ENCODE measurements around the gene ITGA7.

ITGA7 gene

GRCh38 chr12:55707841-55708694, at the start of gene ITGA7:
TSS of gene ITGA7 (minus strand) at chr12:55707904. CDS start at chr12:55707682, 222 bp downstream.
- H3K27me3 ChIP-seq (ENCODE audit: insufficient read depth, low read length) = peaks cover 34% of the 10 kb centered on the region
- H3K36me3 ChIP-seq (ENCODE audit: insufficient read depth, low read depth, low read length) = no peaks in the 10 kb centered on the region
- H3K9me3 ChIP-seq (ENCODE audit: insufficient read depth, low read depth, low read length) = no peaks in the 10 kb centered on the region
- peaks cover 26% of the 10 kb centered on the region for H3K4me1 ChIP-seq (ENCODE audit: insufficient read depth, low read length)
- peak within 1 kb of the TSS; percentile 84 for H3K9ac ChIP-seq (ENCODE audit: low read depth, low read length)
- H3K27ac ChIP-seq (ENCODE audit: low read length) = no peak within 1 kb of the TSS
- H3K4me3 ChIP-seq (ENCODE audit: low read length) = peak within 1 kb of the TSS; percentile 92

- H3K36me3 ChIP-seq (ENCODE audit: insufficient read depth, low read depth, low read length) = peaks cover 85% of the 10 kb centered on the region
- H3K27me3 ChIP-seq (ENCODE audit: insufficient read depth, low read length) = no peaks in the 10 kb centered on the region
- H3K4me1 ChIP-seq (ENCODE audit: insufficient read depth, low read length) = no peaks in the 10 kb centered on the region
- no peak overlapping the region for H3K27ac ChIP-seq (ENCODE audit: low read length)
- no peak overlapping the region for H3K4me3 ChIP-seq (ENCODE audit: low read length)
- no peak overlapping the region for H3K9ac ChIP-seq (ENCODE audit: low read depth, low read length)
- H3K9me3 ChIP-seq (ENCODE audit: insufficient read depth, low read depth, low read length) = no peaks in the 10 kb centered on the region
These were observed 47.5 kb upstream of the ITGA7 start for GRCh38 chr12:55755246-55755645.

DNA sequence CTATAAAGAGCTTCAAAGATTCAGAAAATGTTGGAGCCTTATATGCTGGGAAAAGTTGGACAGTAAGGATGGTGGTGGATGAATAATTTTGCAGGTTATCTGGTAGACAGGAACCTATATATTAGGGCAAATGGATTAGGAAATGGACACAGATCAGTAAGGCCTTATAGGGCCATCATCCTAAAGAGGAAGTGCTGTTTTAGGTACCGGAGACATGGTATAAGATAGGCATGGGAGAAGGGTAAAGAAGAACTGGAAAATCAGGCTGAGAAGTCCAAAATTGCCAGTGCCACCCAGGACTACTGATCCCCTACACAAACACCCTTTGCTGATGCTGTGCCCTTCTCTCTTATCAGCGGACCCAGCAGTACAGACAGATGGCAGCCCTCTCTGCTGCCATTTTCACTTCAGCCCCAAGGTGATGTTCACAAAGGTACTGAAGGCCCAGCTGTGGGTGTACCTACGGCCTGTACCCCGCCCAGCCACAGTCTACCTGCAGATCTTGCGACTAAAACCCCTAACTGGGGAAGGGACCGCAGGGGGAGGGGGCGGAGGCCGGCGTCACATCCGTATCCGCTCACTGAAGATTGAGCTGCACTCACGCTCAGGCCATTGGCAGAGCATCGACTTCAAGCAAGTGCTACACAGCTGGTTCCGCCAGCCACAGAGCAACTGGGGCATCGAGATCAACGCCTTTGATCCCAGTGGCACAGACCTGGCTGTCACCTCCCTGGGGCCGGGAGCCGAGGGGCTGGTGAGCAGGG, 40.7 kb upstream of the ITGA7 start:
- Histone ChIP-seq H3K4me3 (ENCODE audit: low read length) (no peak overlapping the region), H3K27me3 (ENCODE audit: insufficient read depth, low read length) (no peaks in the 10 kb centered on the region), H3K4me1 (ENCODE audit: insufficient read depth, low read length) (peaks cover 31% of the 10 kb centered on the region), H3K9me3 (ENCODE audit: insufficient read depth, low read depth, low read length) (no peaks in the 10 kb centered on the region), H3K27ac (ENCODE audit: low read length) (no peak overlapping the region), H3K36me3 (ENCODE audit: insufficient read depth, low read depth, low read length) (peaks cover 62% of the 10 kb centered on the region), H3K9ac (ENCODE audit: low read depth, low read length) (no peak overlapping the region)

DNA sequence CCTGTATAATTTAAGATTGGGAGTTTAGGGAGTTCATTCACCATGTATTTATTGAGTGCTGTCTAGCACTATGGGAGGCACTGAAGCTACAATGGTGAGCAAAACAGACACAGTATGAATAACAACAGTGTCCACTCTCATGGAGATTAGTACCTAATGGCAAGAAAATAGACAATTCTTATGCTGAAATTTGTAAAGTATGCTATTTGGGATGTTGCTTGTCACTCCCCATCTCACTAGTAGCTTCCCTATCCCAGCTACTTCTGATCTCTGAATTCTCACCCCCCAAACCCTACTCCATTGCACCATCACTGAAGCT, 39.2 kb upstream of the ITGA7 start:
- H3K4me1 ChIP-seq (ENCODE audit: insufficient read depth, low read length) = peaks cover 34% of the 10 kb centered on the region
- peak overlapping the region; percentile 99 for H3K4me3 ChIP-seq (ENCODE audit: low read length)
- no peaks in the 10 kb centered on the region; the same call in 1 of the 2 replicates for H3K27me3 ChIP-seq (ENCODE audit: insufficient read depth, low read length)
- no peak overlapping the region for H3K27ac ChIP-seq (ENCODE audit: low read length)
- H3K36me3 ChIP-seq (ENCODE audit: insufficient read depth, low read depth, low read length) = peaks cover 48% of the 10 kb centered on the region
- H3K9me3 ChIP-seq (ENCODE audit: insufficient read depth, low read depth, low read length) = no peaks in the 10 kb centered on the region
- peak overlapping the region; percentile 90 for H3K9ac ChIP-seq (ENCODE audit: low read depth, low read length)

DNA sequence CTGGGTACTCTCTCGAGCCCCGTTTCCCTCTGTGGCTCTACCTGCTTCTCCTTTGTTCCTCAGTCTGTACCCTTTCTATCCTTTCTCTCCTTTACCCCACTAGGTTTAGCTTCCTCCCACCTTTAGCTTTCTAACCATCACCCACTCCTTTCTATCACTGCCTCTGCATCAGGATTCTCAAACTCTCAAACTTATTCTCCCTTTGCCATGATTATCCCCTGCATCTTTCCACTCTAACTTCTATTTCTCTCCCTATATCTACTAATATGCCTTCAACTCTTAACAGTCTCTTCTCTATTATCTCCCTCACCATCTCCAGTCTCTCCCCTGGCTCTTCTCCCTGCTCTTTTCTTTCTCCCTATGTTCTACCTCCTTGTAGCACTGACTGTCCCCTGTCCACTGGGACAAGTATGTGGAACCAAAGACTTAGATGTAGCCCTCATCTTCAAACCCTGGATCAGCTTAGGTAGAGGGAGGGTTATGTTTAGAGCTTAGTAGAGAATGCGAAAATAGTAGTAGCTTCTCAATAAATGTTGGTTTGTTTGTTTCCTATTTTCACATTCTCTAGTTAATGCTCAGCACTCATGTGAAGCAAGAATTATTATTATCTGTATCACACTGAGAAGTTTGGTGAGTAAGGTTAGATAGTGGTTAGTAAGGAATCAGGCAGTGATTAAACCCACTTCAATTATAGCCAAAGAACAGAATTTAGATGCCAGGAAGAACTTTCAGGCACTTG, 38.6 kb upstream of the ITGA7 start:
- H3K4me1 ChIP-seq (ENCODE audit: insufficient read depth, low read length) = peaks cover 36% of the 10 kb centered on the region
- peak overlapping the region; percentile 90 for H3K9ac ChIP-seq (ENCODE audit: low read depth, low read length)
- H3K9me3 ChIP-seq (ENCODE audit: insufficient read depth, low read depth, low read length) = no peaks in the 10 kb centered on the region
- peak overlapping the region; percentile 86 for H3K27ac ChIP-seq (ENCODE audit: low read length)
- H3K27me3 ChIP-seq (ENCODE audit: insufficient read depth, low read length) = no peaks in the 10 kb centered on the region; the same call in 1 of the 2 replicates
- peaks cover 43% of the 10 kb centered on the region for H3K36me3 ChIP-seq (ENCODE audit: insufficient read depth, low read depth, low read length)
- H3K4me3 ChIP-seq (ENCODE audit: low read length) = peak overlapping the region; percentile 99

DNA sequence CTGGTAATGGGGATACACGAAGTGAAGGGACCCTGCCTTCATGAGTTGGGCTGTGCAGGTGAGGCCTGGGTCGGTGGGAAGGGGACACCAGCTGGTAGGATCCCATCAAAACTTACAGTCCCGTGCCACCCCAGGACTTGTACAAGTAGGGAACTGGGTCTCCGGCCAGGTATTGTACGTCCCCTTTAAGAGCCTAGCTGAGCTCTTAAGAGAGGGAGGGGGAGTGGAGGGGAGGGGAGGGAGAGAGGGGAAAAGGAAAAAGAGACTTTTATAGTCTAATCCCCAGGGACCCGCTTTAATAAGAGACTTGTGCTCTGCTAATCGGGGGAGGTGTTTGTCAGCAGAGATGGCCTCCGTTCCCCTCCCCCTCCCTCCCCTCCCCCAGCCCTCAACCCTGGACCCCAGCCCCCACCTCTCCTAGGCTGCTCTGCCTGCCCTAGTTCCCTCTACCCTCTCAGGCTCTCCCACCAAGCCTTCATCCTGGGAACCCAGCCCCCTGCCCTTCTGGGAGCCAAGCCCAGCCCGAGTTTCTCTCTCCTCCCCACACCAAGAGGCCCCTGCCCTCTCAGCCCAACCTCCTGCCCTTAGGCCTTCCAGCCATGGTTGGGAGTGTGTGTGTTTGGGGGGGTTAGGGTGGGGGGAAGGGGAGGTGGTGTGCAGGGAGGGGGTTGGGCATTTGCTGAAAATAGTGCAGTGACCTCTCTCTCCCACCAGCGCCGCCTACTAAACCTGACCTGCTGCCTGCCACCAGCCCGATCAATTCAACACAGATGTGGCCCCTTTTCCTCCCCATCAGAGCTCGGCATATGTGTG, 37.9 kb upstream of the ITGA7 start:
- Histone ChIP-seq H3K9me3 (ENCODE audit: insufficient read depth, low read depth, low read length) (no peaks in the 10 kb centered on the region), H3K27me3 (ENCODE audit: insufficient read depth, low read length) (no peaks in the 10 kb centered on the region; the same call in 1 of the 2 replicates), H3K9ac (ENCODE audit: low read depth, low read length) (peak overlapping the region; percentile 90), H3K36me3 (ENCODE audit: insufficient read depth, low read depth, low read length) (peaks cover 35% of the 10 kb centered on the region), H3K27ac (ENCODE audit: low read length) (peak overlapping the region; percentile 88), H3K4me3 (ENCODE audit: low read length) (peak overlapping the region; percentile 99), H3K4me1 (ENCODE audit: insufficient read depth, low read length) (peaks cover 36% of the 10 kb centered on the region)

GRCh38 chr12:55744340-55745030, 36.8 kb upstream of the ITGA7 start:
- Histone ChIP-seq H3K9ac (ENCODE audit: low read depth, low read length) (peak overlapping the region; percentile 90), H3K36me3 (ENCODE audit: insufficient read depth, low read depth, low read length) (peaks cover 24% of the 10 kb centered on the region), H3K27me3 (ENCODE audit: insufficient read depth, low read length) (no peaks in the 10 kb centered on the region; the same call in 1 of the 2 replicates), H3K4me1 (ENCODE audit: insufficient read depth, low read length) (peaks cover 36% of the 10 kb centered on the region), H3K9me3 (ENCODE audit: insufficient read depth, low read depth, low read length) (no peaks in the 10 kb centered on the region), H3K27ac (ENCODE audit: low read length) (peak overlapping the region; percentile 62), H3K4me3 (ENCODE audit: low read length) (peak overlapping the region; percentile 99)

DNA sequence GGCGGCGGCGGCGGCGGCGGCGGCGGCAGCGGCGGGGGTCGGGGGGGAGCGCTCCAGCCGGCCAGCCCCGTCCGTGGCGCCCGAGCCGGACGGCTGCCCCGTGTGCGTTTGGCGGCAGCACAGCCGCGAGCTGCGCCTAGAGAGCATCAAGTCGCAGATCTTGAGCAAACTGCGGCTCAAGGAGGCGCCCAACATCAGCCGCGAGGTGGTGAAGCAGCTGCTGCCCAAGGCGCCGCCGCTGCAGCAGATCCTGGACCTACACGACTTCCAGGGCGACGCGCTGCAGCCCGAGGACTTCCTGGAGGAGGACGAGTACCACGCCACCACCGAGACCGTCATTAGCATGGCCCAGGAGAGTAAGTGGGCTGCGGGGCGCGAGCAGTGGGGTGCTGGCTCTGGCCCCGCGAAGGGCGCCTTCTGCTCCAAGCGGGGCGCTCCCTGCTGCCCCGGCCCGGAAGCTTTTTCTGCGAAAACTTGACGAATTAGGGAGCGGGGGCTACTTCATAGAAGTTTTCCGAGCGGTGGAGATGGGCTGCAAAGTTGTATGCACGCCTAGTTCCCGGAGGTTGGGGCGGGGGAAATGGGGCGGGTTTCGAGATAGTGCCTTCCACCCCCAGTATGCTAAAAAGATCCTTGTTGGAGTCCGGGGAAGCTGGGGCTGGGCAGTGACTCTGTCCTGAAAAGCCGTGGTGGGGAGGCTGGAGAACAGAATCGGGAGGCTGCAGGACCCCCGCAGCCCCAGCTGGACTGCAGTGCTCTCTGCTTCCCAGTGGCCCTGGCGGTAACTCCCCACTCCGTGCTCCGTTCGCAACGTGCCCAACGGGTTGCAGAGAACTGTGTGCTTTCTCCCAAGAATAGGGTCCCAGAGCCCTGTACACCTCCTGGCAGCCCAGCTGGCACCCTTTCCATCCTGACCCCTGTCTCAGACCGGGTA, 36.0 kb upstream of the ITGA7 start:
- peak overlapping the region; percentile 99 for H3K4me3 ChIP-seq (ENCODE audit: low read length)
- no peaks in the 10 kb centered on the region for H3K9me3 ChIP-seq (ENCODE audit: insufficient read depth, low read depth, low read length)
- no peaks in the 10 kb centered on the region; the same call in 1 of the 2 replicates for H3K27me3 ChIP-seq (ENCODE audit: insufficient read depth, low read length)
- H3K27ac ChIP-seq (ENCODE audit: low read length) = peak overlapping the region; percentile 62
- H3K4me1 ChIP-seq (ENCODE audit: insufficient read depth, low read length) = peaks cover 36% of the 10 kb centered on the region
- H3K36me3 ChIP-seq (ENCODE audit: insufficient read depth, low read depth, low read length) = peaks cover 16% of the 10 kb centered on the region
- peak overlapping the region; percentile 90 for H3K9ac ChIP-seq (ENCODE audit: low read depth, low read length)

GRCh38 chr12:55742719-55743405, 35.2 kb upstream of the ITGA7 start, which contains the start of gene GDF11:
TSS of gene GDF11 (plus strand) at chr12:55743122. CDS start at chr12:55743317, 195 bp downstream.
- Histone ChIP-seq H3K4me3 (ENCODE audit: low read length) (peak within 1 kb of the TSS; percentile 99), H3K9me3 (ENCODE audit: insufficient read depth, low read depth, low read length) (no peaks in the 10 kb centered on the region), H3K36me3 (ENCODE audit: insufficient read depth, low read depth, low read length) (peaks cover 8% of the 10 kb centered on the region; the same call in 1 of the 2 replicates), H3K27me3 (ENCODE audit: insufficient read depth, low read length) (no peaks in the 10 kb centered on the region; the same call in 1 of the 2 replicates), H3K4me1 (ENCODE audit: insufficient read depth, low read length) (peaks cover 29% of the 10 kb centered on the region), H3K9ac (ENCODE audit: low read depth, low read length) (peak within 1 kb of the TSS; percentile 90), H3K27ac (ENCODE audit: low read length) (peak within 1 kb of the TSS; percentile 62)

All from iPS-20b (cell line).